Effector CD8-positive, alpha-beta T cell (primary cell): ENCODE results near the gene C6orf89.
A peak's percentile ranks its signal among the peaks of the same experiment; 100 is the strongest.

Experiments used
- DNase-seq: peaks from one replicate; lab custom pipeline; 2025; lab: John Stamatoyannopoulos, UW

C6orf89 gene

GRCh38 chr6:36852481-36853147, 33.1 kb upstream of the C6orf89 start:
- DNase-seq, result no peak

- DNase-seq, result no peak
Observed at GRCh38 chr6:36853325-36853724, 32.4 kb upstream of the C6orf89 start.

GRCh38 chr6:36855750-36856149, 30.0 kb upstream of the C6orf89 start:
- no peak for DNase-seq

- DNase-seq, result no peak
Observed at GRCh38 chr6:36856277-36856676, 29.5 kb upstream of the C6orf89 start.

GRCh38 chr6:36857325-36857724, 28.4 kb upstream of the C6orf89 start:
- no peak for DNase-seq

GRCh38 chr6:36858407-36858981, 27.3 kb upstream of the C6orf89 start:
- no peak for DNase-seq

- DNase-seq, result no peak
Observed at GRCh38 chr6:36860126-36860525, 25.6 kb upstream of the C6orf89 start.

GRCh38 chr6:36862164-36862847, 23.4 kb upstream of the C6orf89 start:
- no peak for DNase-seq

- no peak for DNase-seq
Observed at GRCh38 chr6:36862848-36863382, 22.8 kb upstream of the C6orf89 start.

- DNase-seq, result no peak
Observed at GRCh38 chr6:36863670-36864540, 21.8 kb upstream of the C6orf89 start.

- no peak for DNase-seq
Observed at GRCh38 chr6:36865835-36866234, 19.9 kb upstream of the C6orf89 start.

GRCh38 chr6:36867471-36868224, 18.1 kb upstream of the C6orf89 start:
- no peak for DNase-seq

- DNase-seq, result no peak
Observed at GRCh38 chr6:36871686-36872085, 14.1 kb upstream of the C6orf89 start.

- DNase-seq, result no peak
Observed at GRCh38 chr6:36873115-36873514, 12.6 kb upstream of the C6orf89 start.

- DNase-seq, result no peak
Observed at GRCh38 chr6:36873612-36874442, 11.9 kb upstream of the C6orf89 start.

- DNase-seq, result peak; percentile 81
Observed at GRCh38 chr6:36874443-36875249, 11.1 kb upstream of the C6orf89 start, which contains the start of gene PPIL1. Gene PPIL1 (minus strand): TSS chr6:36874803. CDS start chr6:36874772, 31 bp downstream.

GRCh38 chr6:36875250-36875633, 10.5 kb upstream of the C6orf89 start:
- no peak for DNase-seq

GRCh38 chr6:36884610-36885009, 1.1 kb upstream of the C6orf89 start:
- DNase-seq, result no peak

GRCh38 chr6:36886950-36887618, 1.3 kb downstream of the C6orf89 start:
- no peak for DNase-seq
